Lower lobe of right lung (tissue), 2 donors: Measurements from ENCODE around the gene RGS5. TPM values are rescaled to one million over a fixed set of nuclear protein-coding genes. Genes with fewer than 3 reads are reported as not detected.

ENCODE experiments used
- ATAC-seq, 2 donors: fragments of 200-7000 bp; cut with Tn5 transposase; one replicate each; pipeline ENCODE4 v1.9.1; 2020 to 2022; ENCODE audit warnings: mild to moderate bottlenecking in 2 of 2, moderate library complexity in 2 of 2
- DNase-seq: peaks from one replicate; pipeline ENCODE4 v3.0.0-alpha.2; 2020
- H3K27ac ChIP-seq: fragments of 200-600 bp; one replicate; pipeline ENCODE4 v1.8.0; 2022
- H3K27me3 ChIP-seq: fragments of 200-600 bp; one replicate; pipeline ENCODE4 v1.8.0; 2022; ENCODE audit warnings: low read depth
- H3K36me3 ChIP-seq: fragments of 200-600 bp; one replicate; pipeline ENCODE4 v1.8.0; 2022; ENCODE audit warnings: mild to moderate bottlenecking
- H3K4me1 ChIP-seq: fragments of 200-600 bp; one replicate; pipeline ENCODE4 v1.8.0; 2022
- H3K4me3 ChIP-seq: fragments of 200-600 bp; one replicate; pipeline ENCODE4 v1.8.0; 2022; ENCODE audit warnings: mild to moderate bottlenecking
- H3K9me3 ChIP-seq: fragments of 200-600 bp; one replicate; pipeline ENCODE4 v1.8.0; 2022
- intact Hi-C: fragments of 100-400 bp; cut with DNase I; formaldehyde crosslinking; loops from one replicate; pipeline ENCODE4 v1.11.0; 2022
- total RNA-seq: library from RNA; stranded (reverse); fragmentation: NEBNext Ultra II Directional; extraction: Animal tissue kit (Norgen Biotek cat#: 25700); gene quantifications from one replicate; pipeline ENCODE4 v1.2.1, GENCODE V29; 2021
- TF ChIP-seq, protein P1 (sequence below): fragments of 200-600 bp; IDR thresholded peaks from one replicate; pipeline ENCODE4 v1.8.0; 2022; ENCODE audit warnings: antibody characterized with exemption, mild to moderate bottlenecking
- donor health status: DM: no; HTN: yes; CAD: no; lungs with severe emphysema.

Gene RGS5
- total RNA-seq, 1 donor from 2014 or later, result 90.0 TPM

GRCh38 chr1:163145435-163145834 lies 57.3 kb downstream of the RGS5 start:
- TF ChIP-seq, protein P1, sequence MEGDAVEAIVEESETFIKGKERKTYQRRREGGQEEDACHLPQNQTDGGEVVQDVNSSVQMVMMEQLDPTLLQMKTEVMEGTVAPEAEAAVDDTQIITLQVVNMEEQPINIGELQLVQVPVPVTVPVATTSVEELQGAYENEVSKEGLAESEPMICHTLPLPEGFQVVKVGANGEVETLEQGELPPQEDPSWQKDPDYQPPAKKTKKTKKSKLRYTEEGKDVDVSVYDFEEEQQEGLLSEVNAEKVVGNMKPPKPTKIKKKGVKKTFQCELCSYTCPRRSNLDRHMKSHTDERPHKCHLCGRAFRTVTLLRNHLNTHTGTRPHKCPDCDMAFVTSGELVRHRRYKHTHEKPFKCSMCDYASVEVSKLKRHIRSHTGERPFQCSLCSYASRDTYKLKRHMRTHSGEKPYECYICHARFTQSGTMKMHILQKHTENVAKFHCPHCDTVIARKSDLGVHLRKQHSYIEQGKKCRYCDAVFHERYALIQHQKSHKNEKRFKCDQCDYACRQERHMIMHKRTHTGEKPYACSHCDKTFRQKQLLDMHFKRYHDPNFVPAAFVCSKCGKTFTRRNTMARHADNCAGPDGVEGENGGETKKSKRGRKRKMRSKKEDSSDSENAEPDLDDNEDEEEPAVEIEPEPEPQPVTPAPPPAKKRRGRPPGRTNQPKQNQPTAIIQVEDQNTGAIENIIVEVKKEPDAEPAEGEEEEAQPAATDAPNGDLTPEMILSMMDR, result no peak
- H3K27ac ChIP-seq, result no peak overlapping the region
- H3K9me3 ChIP-seq, result no peaks in the 10 kb centered on the region
- ATAC-seq, result no peak
- H3K36me3 ChIP-seq, result no peaks in the 10 kb centered on the region
- no peaks in the 10 kb centered on the region for H3K4me1 ChIP-seq
- no peaks in the 10 kb centered on the region for H3K27me3 ChIP-seq
- no peak overlapping the region for H3K4me3 ChIP-seq
- intact Hi-C loops, result no loop called here
- DNase-seq, result no peak

DNA sequence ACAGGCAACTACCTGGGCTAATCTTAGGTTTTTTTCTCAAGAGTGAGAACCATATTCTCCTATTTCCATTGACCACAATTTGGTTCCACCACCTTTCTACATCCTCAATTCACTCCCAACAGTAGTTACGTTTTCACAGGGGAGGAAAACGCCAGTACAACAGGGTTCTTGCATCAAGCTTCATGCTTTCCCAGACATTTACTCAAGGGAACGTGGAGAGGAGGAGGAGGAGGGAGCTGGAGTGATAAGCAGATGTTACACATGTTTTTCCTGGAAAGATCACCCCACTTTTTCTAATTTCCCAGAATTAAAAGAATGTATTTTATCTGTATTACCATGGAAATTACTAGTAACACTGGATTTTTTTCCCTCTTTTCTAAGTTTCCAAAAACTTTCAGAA lies 58.3 kb downstream of the RGS5 start:
- DNase-seq (no peak), ATAC-seq (no peak)
- intact Hi-C loops, result no loop called here
- H3K27ac ChIP-seq, result no peak overlapping the region
- H3K27me3 ChIP-seq, result no peaks in the 10 kb centered on the region
- H3K4me1 ChIP-seq, result no peaks in the 10 kb centered on the region
- H3K4me3 ChIP-seq, result no peak overlapping the region
- no peaks in the 10 kb centered on the region for H3K36me3 ChIP-seq
- no peaks in the 10 kb centered on the region for H3K9me3 ChIP-seq
- TF ChIP-seq, protein P1, result no peak

DNA sequence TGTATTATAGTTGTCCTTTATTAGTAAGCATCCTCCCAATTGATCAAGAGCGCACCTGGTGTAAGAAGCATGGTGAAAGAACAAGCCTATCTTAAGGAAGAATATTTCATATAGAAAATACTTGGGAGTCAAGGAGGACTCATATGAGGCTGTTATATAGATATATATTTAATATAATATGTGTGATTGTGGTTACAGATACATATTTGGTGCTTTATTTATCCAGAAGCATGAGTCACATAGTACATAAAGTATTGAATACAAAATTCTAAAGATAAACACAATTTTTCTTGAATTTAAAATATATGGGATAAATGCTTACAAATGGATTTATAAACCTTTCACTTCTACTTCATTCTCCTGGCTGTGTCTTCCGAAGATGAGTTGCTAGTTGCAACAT lies 60.6 kb downstream of the RGS5 start:
- no peaks in the 10 kb centered on the region for H3K36me3 ChIP-seq
- TF ChIP-seq, protein P1, result no peak
- no peaks in the 10 kb centered on the region for H3K4me1 ChIP-seq
- intact Hi-C loops, result no loop called here
- H3K4me3 ChIP-seq, result no peak overlapping the region
- ATAC-seq, result no peak
- no peaks in the 10 kb centered on the region for H3K9me3 ChIP-seq
- H3K27ac ChIP-seq, result no peak overlapping the region
- no peaks in the 10 kb centered on the region for H3K27me3 ChIP-seq
- no peak for DNase-seq

DNA sequence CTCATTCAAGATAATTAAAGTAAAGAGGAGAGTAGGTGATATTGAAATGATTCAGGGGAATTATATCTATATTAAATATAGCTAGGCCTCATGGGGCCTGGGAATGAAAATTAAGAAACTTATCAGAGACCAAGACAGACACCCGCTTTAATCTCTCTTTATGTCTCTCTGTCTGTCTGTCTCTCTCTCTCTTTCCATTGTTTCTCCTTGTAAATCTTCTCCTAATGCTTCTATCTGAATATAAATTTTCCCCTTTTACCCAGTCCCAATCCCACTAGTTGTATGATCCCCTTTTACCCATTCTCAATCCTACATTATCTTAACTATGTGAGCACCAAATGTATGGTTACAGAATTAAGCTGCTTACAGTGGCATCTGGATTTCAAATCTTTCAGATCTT lies 61.2 kb downstream of the RGS5 start:
- H3K4me1 ChIP-seq, result no peaks in the 10 kb centered on the region
- TF ChIP-seq, protein P1, result no peak
- H3K4me3 ChIP-seq, result no peak overlapping the region
- no peaks in the 10 kb centered on the region for H3K9me3 ChIP-seq
- no peak for DNase-seq
- ATAC-seq, result no peak
- no peak overlapping the region for H3K27ac ChIP-seq
- H3K27me3 ChIP-seq, result no peaks in the 10 kb centered on the region
- intact Hi-C loops, result no loop called here
- H3K36me3 ChIP-seq, result no peaks in the 10 kb centered on the region

GRCh38 chr1:163137556-163138265 lies 65.0 kb downstream of the RGS5 start:
- H3K36me3 ChIP-seq, result no peaks in the 10 kb centered on the region
- no peaks in the 10 kb centered on the region for H3K4me1 ChIP-seq
- no peaks in the 10 kb centered on the region for H3K9me3 ChIP-seq
- DNase-seq (no peak), ATAC-seq (no peak)
- intact Hi-C loops, result no loop called here
- TF ChIP-seq, protein P1, result no peak
- H3K27ac ChIP-seq, result no peak overlapping the region
- no peaks in the 10 kb centered on the region for H3K27me3 ChIP-seq
- H3K4me3 ChIP-seq, result no peak overlapping the region
